NB4 (cell line): Measurements from ENCODE around the gene CFAP92.

Experiments
- CTCF ChIP-seq: IDR thresholded peaks from one replicate; pipeline ENCODE4 v1.5.1; 2012; ENCODE audit warnings: low read depth, low read length
- MAX ChIP-seq: IDR thresholded peaks from 2 replicates; pipeline ENCODE4 v1.6.1; 2011; ENCODE audit warnings: low read depth, low read length
- MYC ChIP-seq: IDR thresholded peaks from 2 replicates; pipeline ENCODE4 v1.6.1; 2011; ENCODE audit warnings: low read depth, low read length
- POLR2A ChIP-seq: IDR thresholded peaks from 2 replicates; pipeline ENCODE4 v1.6.1; 2011; ENCODE audit warnings: mild to moderate bottlenecking; ENCODE audit not compliant: insufficient read length; ENCODE audit errors: extremely low read depth

- TF ChIP-seq CTCF (no peak), MAX (no peak), MYC (no peak), POLR2A (no peak)
Observed at GRCh38 chr3:129004639-129005295, 10.9 kb upstream of the CFAP92 start.
